Neural cell (in vitro differentiated cells): ENCODE results near the gene TGM1. TPM values are rescaled to one million over a fixed set of nuclear protein-coding genes. Genes with fewer than 3 reads are reported as not detected.

Experiments used
- H2AFZ ChIP-seq: fragments of 200-600, 300-800 bp; sonication (generic), shearing (Covaris generic); 2 replicates; pipeline ENCODE4 v1.6.0; 2014; ENCODE audit warnings: low read depth, mild to moderate bottlenecking, antibody characterized with exemption, low read length, moderate library complexity
- H3F3A ChIP-seq: fragments of 200-600 bp; shearing (Covaris generic); 2 replicates; pipeline ENCODE4 v1.6.1; 2016; ENCODE audit warnings: mild to moderate bottlenecking, moderate library complexity, mixed read lengths, antibody characterized with exemption, low read length; ENCODE audit not compliant: insufficient read depth, poor library complexity, severe bottlenecking
- H3K27ac ChIP-seq: fragments of 200-600, 300-800 bp; sonication (generic), shearing (Covaris generic); 2 replicates; pipeline ENCODE4 v1.5.1; 2014; ENCODE audit warnings: mild to moderate bottlenecking, low read length, moderate library complexity
- H3K27me3 ChIP-seq: fragments of 300-800, 200-600 bp; sonication (generic), shearing (Covaris generic); 2 replicates; pipeline ENCODE4 v1.6.0; 2014; ENCODE audit warnings: mild to moderate bottlenecking, low read depth, low read length, moderate library complexity; ENCODE audit not compliant: insufficient read depth
- H3K36me3 ChIP-seq: fragments of 300-800, 200-600 bp; sonication (generic), shearing (Covaris generic); 2 replicates; pipeline ENCODE4 v1.5.1; 2014; ENCODE audit warnings: mild to moderate bottlenecking, antibody characterized with exemption, low read length, moderate library complexity; ENCODE audit not compliant: insufficient read depth
- H3K4me2 ChIP-seq: fragments of 300-800, 200-600 bp; sonication (generic), shearing (Covaris generic); 2 replicates; pipeline ENCODE4 v1.6.0; 2014; ENCODE audit warnings: mild to moderate bottlenecking, low read length
- H3K4me3 ChIP-seq: fragments of 300-800, 200-600 bp; sonication (generic), shearing (Covaris generic); 2 replicates; pipeline ENCODE4 v1.5.1; 2014; ENCODE audit warnings: mild to moderate bottlenecking, low read length, moderate library complexity
- H3K79me2 ChIP-seq: fragments of 200-600 bp; shearing (Covaris generic); replicated peaks from 2 replicates; pipeline ENCODE4 v1.6.0; 2014; ENCODE audit warnings: mild to moderate bottlenecking, low read length, moderate library complexity; ENCODE audit not compliant: insufficient read depth
- H3K9ac ChIP-seq: fragments of 300-800, 200-600 bp; sonication (generic), shearing (Covaris generic); 2 replicates; pipeline ENCODE4 v1.6.1; 2016; ENCODE audit warnings: mild to moderate bottlenecking, low read length, mixed read lengths
- H3K9me2 ChIP-seq: fragments of 200-600 bp; shearing (Covaris generic); 2 replicates; pipeline ENCODE4 v1.6.1; 2016; ENCODE audit warnings: mild to moderate bottlenecking, low read length, mixed read lengths; ENCODE audit not compliant: insufficient read depth
- H3K9me3 ChIP-seq: fragments of 200-600, 300-800 bp; sonication (generic), shearing (Covaris generic); 2 replicates; pipeline ENCODE4 v1.6.1; 2016; ENCODE audit warnings: mild to moderate bottlenecking, mixed run types, low read length, moderate library complexity, mixed read lengths
- H4K20me1 ChIP-seq: fragments of 200-600 bp; shearing (Covaris generic); 2 replicates; pipeline ENCODE4 v1.6.1; 2016; ENCODE audit warnings: mild to moderate bottlenecking, mixed run types; ENCODE audit not compliant: insufficient read depth
- EP300 ChIP-seq: fragments of 450-650 bp; conservative IDR thresholded peaks from 2 replicates; pipeline ENCODE4 v1.6.1; 2014; ENCODE audit warnings: antibody characterized with exemption, mild to moderate bottlenecking, moderate library complexity; ENCODE audit not compliant: poor library complexity, severe bottlenecking
- EZH2 ChIP-seq: fragments of 200-600, 300-800 bp; shearing (Covaris generic), sonication (generic); IDR thresholded peaks from 2 replicates; pipeline ENCODE4 v1.6.1; 2014; ENCODE audit warnings: antibody characterized with exemption, low read length, borderline replicate concordance, mild to moderate bottlenecking; ENCODE audit not compliant: insufficient read depth, poor library complexity, severe bottlenecking
- MXI1 ChIP-seq: fragments of 450-650 bp; conservative IDR thresholded peaks from 2 replicates; pipeline ENCODE4 v1.6.1; 2014; ENCODE audit warnings: antibody characterized with exemption, mild to moderate bottlenecking; ENCODE audit not compliant: poor library complexity, severe bottlenecking
- POLR2AphosphoS5 ChIP-seq: IDR thresholded peaks from 2 replicates; pipeline ENCODE4 v1.6.1; 2012
- RAD21 ChIP-seq: fragments of 450-650 bp; conservative IDR thresholded peaks from 2 replicates; pipeline ENCODE4 v1.6.1; 2014; ENCODE audit warnings: antibody characterized with exemption, mild to moderate bottlenecking, moderate library complexity
- SMC3 ChIP-seq: fragments of 450-650 bp; conservative IDR thresholded peaks from 2 replicates; pipeline ENCODE4 v1.6.1; 2014; ENCODE audit warnings: antibody characterized with exemption, mild to moderate bottlenecking, moderate library complexity; ENCODE audit not compliant: poor library complexity
- TAF1 ChIP-seq: IDR thresholded peaks from 2 replicates; pipeline ENCODE4 v1.6.1; 2012; ENCODE audit warnings: low read depth
- polyA plus RNA-seq: library from polyadenylated mRNA; depleted of rRNA; stranded (reverse); fragments of >200 nt; gene quantifications from 2 replicates; pipeline ENCODE4 v1.2.3, GENCODE V29; 2014
- TF ChIP-seq, protein P1 (sequence below): IDR thresholded peaks from 2 replicates; pipeline ENCODE4 v1.6.1; 2012; ENCODE audit warnings: borderline replicate concordance
- TF ChIP-seq, protein P2 (sequence below): fragments of 450-650 bp; IDR thresholded peaks from 2 replicates; pipeline ENCODE4 v1.5.1; 2014; ENCODE audit warnings: antibody characterized with exemption, mild to moderate bottlenecking, moderate library complexity; ENCODE audit not compliant: poor library complexity, severe bottlenecking

Gene TGM1
- polyA plus RNA-seq, 1 donor from 2014 or later: 3.6 TPM

DNA sequence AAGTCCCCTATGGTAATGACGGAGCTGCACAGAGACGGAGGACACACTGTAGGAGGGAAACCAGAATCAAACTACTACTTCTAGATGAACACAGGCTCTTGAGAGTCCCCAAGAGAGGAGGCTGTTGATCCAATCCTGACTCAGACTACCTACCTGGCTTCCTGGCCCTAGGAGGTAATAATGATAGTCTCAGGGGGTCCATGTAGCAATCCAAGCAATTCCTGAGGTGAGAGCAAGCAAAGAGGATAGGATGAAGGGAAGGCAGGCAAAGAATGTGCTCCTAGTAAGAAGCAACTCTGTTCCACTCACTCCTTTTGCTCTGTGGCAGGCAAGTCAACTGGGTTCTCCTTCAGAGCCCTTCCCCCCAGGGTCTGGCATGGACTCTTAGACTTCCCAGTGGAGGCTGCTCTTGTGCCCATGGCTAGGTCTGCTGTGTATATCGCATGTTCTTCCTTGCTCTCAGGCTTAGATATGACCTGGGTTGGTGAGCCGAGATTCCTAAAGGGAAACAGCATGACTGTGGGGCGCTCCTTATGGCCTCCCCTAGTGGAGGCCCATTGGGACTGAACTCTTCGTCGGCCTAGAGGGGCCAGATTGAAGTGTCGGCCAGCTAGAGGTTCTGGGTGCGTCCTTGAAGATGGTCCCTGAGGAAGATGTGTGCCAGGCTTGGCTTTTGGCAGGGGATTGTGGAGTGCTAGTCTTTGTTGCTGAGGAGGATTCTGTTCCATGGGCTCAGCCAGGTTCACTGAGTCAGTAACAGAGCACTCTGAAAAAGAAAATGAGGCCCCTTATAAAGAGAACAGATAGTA, 22.7 kb downstream of the TGM1 start:
- Histone ChIP-seq H3K36me3 (peaks cover 16% of the 10 kb centered on the region), H3K27ac (no peak overlapping the region), H2AFZ (no peak overlapping the region), H3K4me3 (peak overlapping the region; percentile 79), H4K20me1 (peaks cover 5% of the 10 kb centered on the region), H3K9me3 (no peaks in the 10 kb centered on the region), H3K9ac (no peak overlapping the region), H3K9me2 (no peaks in the 10 kb centered on the region), H3F3A (peaks cover 5% of the 10 kb centered on the region), H3K27me3 (no peaks in the 10 kb centered on the region), H3K79me2 (peaks cover 21% of the 10 kb centered on the region), H3K4me2 (peak overlapping the region; percentile 41)
- TF ChIP-seq MXI1: no peak
- TF ChIP-seq, protein P1, sequence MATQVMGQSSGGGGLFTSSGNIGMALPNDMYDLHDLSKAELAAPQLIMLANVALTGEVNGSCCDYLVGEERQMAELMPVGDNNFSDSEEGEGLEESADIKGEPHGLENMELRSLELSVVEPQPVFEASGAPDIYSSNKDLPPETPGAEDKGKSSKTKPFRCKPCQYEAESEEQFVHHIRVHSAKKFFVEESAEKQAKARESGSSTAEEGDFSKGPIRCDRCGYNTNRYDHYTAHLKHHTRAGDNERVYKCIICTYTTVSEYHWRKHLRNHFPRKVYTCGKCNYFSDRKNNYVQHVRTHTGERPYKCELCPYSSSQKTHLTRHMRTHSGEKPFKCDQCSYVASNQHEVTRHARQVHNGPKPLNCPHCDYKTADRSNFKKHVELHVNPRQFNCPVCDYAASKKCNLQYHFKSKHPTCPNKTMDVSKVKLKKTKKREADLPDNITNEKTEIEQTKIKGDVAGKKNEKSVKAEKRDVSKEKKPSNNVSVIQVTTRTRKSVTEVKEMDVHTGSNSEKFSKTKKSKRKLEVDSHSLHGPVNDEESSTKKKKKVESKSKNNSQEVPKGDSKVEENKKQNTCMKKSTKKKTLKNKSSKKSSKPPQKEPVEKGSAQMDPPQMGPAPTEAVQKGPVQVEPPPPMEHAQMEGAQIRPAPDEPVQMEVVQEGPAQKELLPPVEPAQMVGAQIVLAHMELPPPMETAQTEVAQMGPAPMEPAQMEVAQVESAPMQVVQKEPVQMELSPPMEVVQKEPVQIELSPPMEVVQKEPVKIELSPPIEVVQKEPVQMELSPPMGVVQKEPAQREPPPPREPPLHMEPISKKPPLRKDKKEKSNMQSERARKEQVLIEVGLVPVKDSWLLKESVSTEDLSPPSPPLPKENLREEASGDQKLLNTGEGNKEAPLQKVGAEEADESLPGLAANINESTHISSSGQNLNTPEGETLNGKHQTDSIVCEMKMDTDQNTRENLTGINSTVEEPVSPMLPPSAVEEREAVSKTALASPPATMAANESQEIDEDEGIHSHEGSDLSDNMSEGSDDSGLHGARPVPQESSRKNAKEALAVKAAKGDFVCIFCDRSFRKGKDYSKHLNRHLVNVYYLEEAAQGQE: no peak
- TF ChIP-seq EP300: no peak
- TF ChIP-seq TAF1: no peak
- TF ChIP-seq, protein P2, sequence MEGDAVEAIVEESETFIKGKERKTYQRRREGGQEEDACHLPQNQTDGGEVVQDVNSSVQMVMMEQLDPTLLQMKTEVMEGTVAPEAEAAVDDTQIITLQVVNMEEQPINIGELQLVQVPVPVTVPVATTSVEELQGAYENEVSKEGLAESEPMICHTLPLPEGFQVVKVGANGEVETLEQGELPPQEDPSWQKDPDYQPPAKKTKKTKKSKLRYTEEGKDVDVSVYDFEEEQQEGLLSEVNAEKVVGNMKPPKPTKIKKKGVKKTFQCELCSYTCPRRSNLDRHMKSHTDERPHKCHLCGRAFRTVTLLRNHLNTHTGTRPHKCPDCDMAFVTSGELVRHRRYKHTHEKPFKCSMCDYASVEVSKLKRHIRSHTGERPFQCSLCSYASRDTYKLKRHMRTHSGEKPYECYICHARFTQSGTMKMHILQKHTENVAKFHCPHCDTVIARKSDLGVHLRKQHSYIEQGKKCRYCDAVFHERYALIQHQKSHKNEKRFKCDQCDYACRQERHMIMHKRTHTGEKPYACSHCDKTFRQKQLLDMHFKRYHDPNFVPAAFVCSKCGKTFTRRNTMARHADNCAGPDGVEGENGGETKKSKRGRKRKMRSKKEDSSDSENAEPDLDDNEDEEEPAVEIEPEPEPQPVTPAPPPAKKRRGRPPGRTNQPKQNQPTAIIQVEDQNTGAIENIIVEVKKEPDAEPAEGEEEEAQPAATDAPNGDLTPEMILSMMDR: no peak
- no peak for TF ChIP-seq EZH2
- TF ChIP-seq SMC3: no peak
- TF ChIP-seq POLR2AphosphoS5: no peak
- no peak for TF ChIP-seq RAD21

DNA sequence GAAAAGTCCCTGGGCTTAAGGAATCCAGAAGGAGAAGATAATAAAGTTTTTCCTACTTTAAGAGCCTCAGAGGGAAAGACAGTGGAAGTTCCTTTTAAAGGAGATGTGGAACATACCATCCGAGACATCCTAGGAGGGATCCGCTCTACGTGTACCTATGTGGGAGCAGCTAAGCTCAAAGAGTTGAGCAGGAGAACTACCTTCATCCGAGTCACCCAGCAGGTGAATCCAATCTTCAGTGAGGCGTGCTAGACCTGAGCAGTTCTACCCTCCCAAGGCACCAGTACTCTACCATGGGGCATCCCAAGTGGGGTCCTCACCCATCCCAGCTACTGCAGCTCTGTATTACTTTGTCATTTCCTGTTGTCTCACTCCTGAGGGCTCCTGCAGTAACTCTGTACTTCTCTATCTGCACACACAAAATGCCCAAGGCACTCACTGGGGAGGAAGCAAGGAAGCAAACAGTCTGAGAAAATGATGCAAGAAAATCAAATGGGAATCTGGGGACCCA, 24.4 kb downstream of the TGM1 start:
- no peak overlapping the region for H3K27ac ChIP-seq
- no peaks in the 10 kb centered on the region for H3K9me2 ChIP-seq
- H3K9ac ChIP-seq: no peak overlapping the region
- no peak overlapping the region for H2AFZ ChIP-seq
- peak overlapping the region; percentile 79 for H3K4me3 ChIP-seq
- no peaks in the 10 kb centered on the region for H3K27me3 ChIP-seq
- peaks cover 5% of the 10 kb centered on the region for H4K20me1 ChIP-seq
- H3F3A ChIP-seq: peaks cover 3% of the 10 kb centered on the region
- no peaks in the 10 kb centered on the region for H3K9me3 ChIP-seq
- H3K36me3 ChIP-seq: peaks cover 16% of the 10 kb centered on the region
- TF ChIP-seq, protein P2: no peak
- TF ChIP-seq MXI1: no peak
- TF ChIP-seq TAF1: no peak
- TF ChIP-seq RAD21: no peak
- TF ChIP-seq SMC3: no peak
- TF ChIP-seq, protein P1: no peak
- no peak for TF ChIP-seq EZH2
- no peak for TF ChIP-seq POLR2AphosphoS5
- no peak for TF ChIP-seq EP300
- H3K79me2 ChIP-seq: peaks cover 25% of the 10 kb centered on the region
- H3K4me2 ChIP-seq: no peak overlapping the region
